ENCODE data around the gene FREY1. TPM values are rescaled to one million over a fixed set of nuclear protein-coding genes. Genes with fewer than 3 reads are reported as not detected.
"Not testable (repeated sequence)": the region's sequence is repeated elsewhere in the genome, so short reads cannot be mapped to it uniquely, and the experiment has no call there.

Gene FREY1
- total and polyA plus RNA-seq, 2 donors from 2014 or later: 0.99 to 1.0 TPM

GRCh38 chr11:45907911-45908370 is 870 bp upstream of the FREY1 start:
- H3K9me3 ChIP-seq (ENCODE audit: control insufficient read depth in 2 of 3, insufficient read depth in 1 of 3, low read length in 3 of 3): no peaks in the 10 kb centered on the region
- H3K27me3 ChIP-seq (ENCODE audit: control insufficient read depth, insufficient read depth, low read length): no peaks in the 10 kb centered on the region
- no peak overlapping the region for H3K27ac ChIP-seq (ENCODE audit: low read depth in 2 of 2, low read length in 2 of 2)
- intact Hi-C loops (cut with DNase I): no loop called here
- FAIRE-seq: no peak
- TF ChIP-seq CTCF (IDR thresholded peaks at IDR 0.05; ENCODE audit: borderline replicate concordance, extremely low read depth, insufficient read depth): no peak
- H3K36me3 ChIP-seq (ENCODE audit: control insufficient read depth in 2 of 3, insufficient read depth in 3 of 3, low read length in 3 of 3): peaks cover 0 to 6% (median 3%) of the 10 kb centered on the region in 3 donors
- no peak overlapping the region for H3K9ac ChIP-seq (ENCODE audit: low read length in 3 of 3)
- H3K4me3 ChIP-seq (ENCODE audit: low read length in 3 of 3): no peak overlapping the region
- H3K4me1 ChIP-seq (ENCODE audit: control insufficient read depth in 2 of 3, insufficient read depth in 2 of 3, low read depth in 1 of 3, low read length in 3 of 3): no peaks in the 10 kb centered on the region
- DNase-seq: no peak

GRCh38 chr11:45906096-45906682 is 882 bp downstream of the FREY1 start:
- no peak overlapping the region for H3K4me3 ChIP-seq (ENCODE audit: low read length in 3 of 3)
- H3K36me3 ChIP-seq (ENCODE audit: control insufficient read depth in 2 of 3, insufficient read depth in 3 of 3, low read length in 3 of 3): peaks cover 0 to 3% (median under 1%) of the 10 kb centered on the region in 3 donors
- H3K27me3 ChIP-seq (ENCODE audit: control insufficient read depth, insufficient read depth, low read length): no peaks in the 10 kb centered on the region
- DNase-seq (no peak), FAIRE-seq (no peak)
- intact Hi-C loops (cut with DNase I): no loop called here
- H3K27ac ChIP-seq (ENCODE audit: low read depth in 2 of 2, low read length in 2 of 2): no peak overlapping the region
- H3K9ac ChIP-seq (ENCODE audit: low read length in 3 of 3): no peak overlapping the region
- H3K9me3 ChIP-seq (ENCODE audit: control insufficient read depth in 2 of 3, insufficient read depth in 1 of 3, low read length in 3 of 3): no peaks in the 10 kb centered on the region
- H3K4me1 ChIP-seq (ENCODE audit: control insufficient read depth in 2 of 3, insufficient read depth in 2 of 3, low read depth in 1 of 3, low read length in 3 of 3): no peaks in the 10 kb centered on the region
- no peak for TF ChIP-seq CTCF (IDR thresholded peaks at IDR 0.05; ENCODE audit: borderline replicate concordance, extremely low read depth, insufficient read depth)

GRCh38 chr11:45905576-45905975 is 1.5 kb downstream of the FREY1 start:
- H3K27ac ChIP-seq (ENCODE audit: low read depth in 2 of 2, low read length in 2 of 2); H3K9ac ChIP-seq (ENCODE audit: low read length in 3 of 3); FAIRE-seq; DNase-seq; H3K4me1 ChIP-seq (ENCODE audit: control insufficient read depth in 2 of 3, insufficient read depth in 2 of 3, low read depth in 1 of 3, low read length in 3 of 3); H3K4me3 ChIP-seq (ENCODE audit: low read length in 3 of 3); intact Hi-C loops (cut with DNase I); H3K9me3 ChIP-seq (ENCODE audit: control insufficient read depth in 2 of 3, insufficient read depth in 1 of 3, low read length in 3 of 3); H3K36me3 ChIP-seq (ENCODE audit: control insufficient read depth in 2 of 3, insufficient read depth in 3 of 3, low read length in 3 of 3); H3K27me3 ChIP-seq (ENCODE audit: control insufficient read depth, insufficient read depth, low read length): not testable (repeated sequence)

GRCh38 chr11:45905095-45905494 is 2.0 kb downstream of the FREY1 start:
- no peak for DNase-seq
- no peak overlapping the region for H3K4me3 ChIP-seq (ENCODE audit: low read length in 3 of 3)
- intact Hi-C loops (cut with DNase I): no loop called here
- H3K27ac ChIP-seq (ENCODE audit: low read depth in 2 of 2, low read length in 2 of 2): no peak overlapping the region
- H3K4me1 ChIP-seq (ENCODE audit: control insufficient read depth in 2 of 3, insufficient read depth in 2 of 3, low read depth in 1 of 3, low read length in 3 of 3): peaks cover 0 to 9% (median 4%) of the 10 kb centered on the region in 3 donors
- no peaks in the 10 kb centered on the region for H3K9me3 ChIP-seq (ENCODE audit: control insufficient read depth in 2 of 3, insufficient read depth in 1 of 3, low read length in 3 of 3)
- no peaks in the 10 kb centered on the region for H3K27me3 ChIP-seq (ENCODE audit: control insufficient read depth, insufficient read depth, low read length)
- peaks cover 0 to 3% (median 0%) of the 10 kb centered on the region in 3 donors for H3K36me3 ChIP-seq (ENCODE audit: control insufficient read depth in 2 of 3, insufficient read depth in 3 of 3, low read length in 3 of 3)
- no peak overlapping the region for H3K9ac ChIP-seq (ENCODE audit: low read length in 3 of 3)
- no peak for TF ChIP-seq CTCF (IDR thresholded peaks at IDR 0.05; ENCODE audit: borderline replicate concordance, extremely low read depth, insufficient read depth)
- no peak for FAIRE-seq

Measured in kidney (tissue), 14 donors.